Activated T-cell treated with anti-CD3 and anti-CD28 coated beads, Interleukin-2, amount 50 U/mL, for 48 hours (primary cell): ENCODE data around the gene COTL1.

ENCODE experiments used
- DNase-seq, 2 experiments: peaks; one replicate each; pipeline ENCODE4 v3.0.0-alpha.2; 2020

The COTL1 gene, protein sequence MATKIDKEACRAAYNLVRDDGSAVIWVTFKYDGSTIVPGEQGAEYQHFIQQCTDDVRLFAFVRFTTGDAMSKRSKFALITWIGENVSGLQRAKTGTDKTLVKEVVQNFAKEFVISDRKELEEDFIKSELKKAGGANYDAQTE

DNA sequence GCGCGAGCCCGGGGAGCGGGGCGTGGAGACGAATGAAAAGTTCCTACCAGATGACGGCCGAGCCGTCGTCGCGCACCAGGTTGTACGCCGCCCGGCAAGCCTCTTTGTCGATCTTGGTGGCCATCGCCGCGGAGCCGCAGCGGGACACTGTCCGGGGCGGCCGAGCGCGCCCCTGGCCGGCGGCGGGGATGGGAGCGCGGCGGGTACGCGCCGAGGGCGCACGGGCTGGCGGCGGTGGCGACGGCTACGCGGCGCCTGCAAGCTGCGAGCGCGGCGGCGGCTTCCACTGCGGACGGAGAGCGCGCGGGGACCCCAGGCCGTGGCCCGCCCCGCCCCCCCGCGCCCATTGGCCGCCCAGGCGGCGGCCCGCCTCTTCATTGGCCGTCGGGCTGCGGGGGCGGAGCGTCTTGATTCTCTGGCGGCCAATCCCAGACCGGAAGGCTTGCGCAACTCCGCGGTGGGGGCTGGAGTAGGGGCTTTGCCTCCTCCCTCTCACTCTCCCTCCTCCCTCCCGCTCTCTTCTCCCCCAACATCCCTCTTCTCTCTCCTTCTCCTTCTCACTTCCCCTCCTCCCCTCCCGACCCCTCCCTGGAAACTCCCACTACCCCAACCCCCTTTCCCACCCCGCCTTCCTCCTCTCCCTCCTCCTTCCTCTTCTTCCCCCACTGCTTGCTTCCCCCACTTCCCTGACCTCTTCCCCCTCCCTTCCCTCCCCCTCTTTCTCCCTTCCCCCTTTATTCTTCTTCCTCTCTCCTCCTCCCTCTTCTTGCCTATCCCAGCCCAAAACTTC, at the start of gene COTL1:
Gene COTL1, minus strand, starts transcription at position 288 of the 790 bp plus-strand sequence. Its CDS starts 164 bp downstream, at position 124.
- DNase-seq = peak; percentile 96 to 97

DNA sequence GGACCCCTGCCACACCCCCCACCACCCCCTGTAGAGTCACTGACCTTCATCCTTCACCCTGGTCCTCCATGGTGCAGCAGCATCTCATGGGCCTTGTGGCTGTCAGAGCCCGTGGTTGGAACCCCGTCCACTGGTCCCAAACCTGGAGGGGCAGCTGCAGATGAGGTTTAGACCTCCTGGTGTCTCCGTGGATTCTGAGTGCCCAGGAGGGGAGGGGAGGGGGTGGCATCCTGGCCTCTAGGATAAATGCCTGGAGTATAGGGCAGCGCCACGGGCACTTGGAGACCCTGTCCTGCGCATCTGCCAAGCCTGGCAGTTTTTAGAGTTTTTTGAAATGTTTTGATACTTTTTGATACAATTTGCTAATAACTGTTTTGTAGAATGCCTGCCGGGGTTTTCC, 48.0 kb upstream of the COTL1 start:
- no peak for DNase-seq

DNA sequence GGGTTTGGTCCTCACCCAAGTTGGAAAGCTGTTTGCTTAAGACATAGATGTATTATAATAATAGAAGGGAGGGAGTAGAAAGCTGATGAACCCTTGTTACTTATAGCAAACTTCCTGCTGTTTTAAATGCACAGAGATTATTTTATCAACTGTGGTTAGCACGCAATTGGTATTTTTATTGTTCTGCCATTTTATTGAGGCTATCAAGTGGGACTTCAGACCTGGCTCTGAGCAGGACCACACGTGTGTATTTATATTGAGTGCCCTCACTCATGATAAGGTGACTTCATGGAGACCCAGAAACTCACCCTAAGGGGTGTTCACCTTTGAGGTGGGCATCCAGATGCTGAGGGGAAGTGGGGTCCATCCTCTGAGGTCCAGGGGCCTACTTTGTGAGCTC, 47.5 kb upstream of the COTL1 start:
- DNase-seq = no peak

DNA sequence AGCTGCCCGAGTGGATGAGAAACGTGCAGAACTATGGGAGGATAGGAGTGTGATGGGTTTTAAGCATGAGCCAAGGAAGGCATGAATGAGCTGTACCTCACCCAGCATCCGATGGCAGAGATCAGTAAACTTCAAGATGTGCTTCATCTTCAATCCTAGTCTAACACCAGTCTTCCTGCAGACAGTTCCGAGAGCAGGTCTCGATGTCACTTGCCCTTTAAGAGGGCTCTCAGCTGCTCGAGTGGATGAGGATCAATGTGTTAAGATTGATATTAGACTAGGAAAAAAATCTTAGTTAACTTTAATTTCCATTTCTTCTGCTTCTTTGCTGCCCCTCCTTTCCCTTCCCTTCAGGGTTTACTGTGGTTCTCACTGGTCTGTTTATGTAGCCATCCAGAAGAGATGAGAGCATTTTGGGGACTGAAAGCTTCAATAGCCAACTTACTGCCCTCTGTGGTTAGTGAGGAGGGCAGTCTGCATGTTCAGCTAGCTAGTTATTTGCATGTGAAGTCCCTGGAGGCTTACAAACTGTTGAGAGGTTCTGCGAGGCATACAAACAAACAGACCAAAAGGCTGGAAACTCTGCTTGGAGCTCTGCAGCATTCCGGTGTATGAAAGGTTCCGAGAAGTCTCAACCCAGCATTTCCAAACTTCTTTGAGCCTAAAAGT, 45.7 kb upstream of the COTL1 start:
- DNase-seq = no peak

DNA sequence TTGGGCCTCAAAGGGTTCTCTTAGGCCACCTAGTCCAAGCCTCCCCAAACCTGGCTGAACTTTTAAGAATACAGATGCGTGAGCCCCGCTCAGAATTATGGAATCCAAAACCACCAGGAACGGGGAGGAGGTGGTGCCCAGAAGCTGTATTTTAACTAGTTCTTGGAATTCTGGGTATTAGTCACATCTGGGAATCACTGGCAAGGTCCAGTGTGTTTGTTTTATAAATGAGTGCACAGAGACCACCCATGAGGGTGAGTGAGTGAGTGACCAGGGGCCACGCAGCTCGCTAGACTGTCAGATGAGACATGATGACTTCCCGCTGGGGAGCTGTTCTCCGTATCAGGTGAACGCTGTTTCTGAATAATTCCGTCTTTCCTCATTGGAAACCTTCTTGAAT, 44.6 kb upstream of the COTL1 start:
- no peak for DNase-seq

DNA sequence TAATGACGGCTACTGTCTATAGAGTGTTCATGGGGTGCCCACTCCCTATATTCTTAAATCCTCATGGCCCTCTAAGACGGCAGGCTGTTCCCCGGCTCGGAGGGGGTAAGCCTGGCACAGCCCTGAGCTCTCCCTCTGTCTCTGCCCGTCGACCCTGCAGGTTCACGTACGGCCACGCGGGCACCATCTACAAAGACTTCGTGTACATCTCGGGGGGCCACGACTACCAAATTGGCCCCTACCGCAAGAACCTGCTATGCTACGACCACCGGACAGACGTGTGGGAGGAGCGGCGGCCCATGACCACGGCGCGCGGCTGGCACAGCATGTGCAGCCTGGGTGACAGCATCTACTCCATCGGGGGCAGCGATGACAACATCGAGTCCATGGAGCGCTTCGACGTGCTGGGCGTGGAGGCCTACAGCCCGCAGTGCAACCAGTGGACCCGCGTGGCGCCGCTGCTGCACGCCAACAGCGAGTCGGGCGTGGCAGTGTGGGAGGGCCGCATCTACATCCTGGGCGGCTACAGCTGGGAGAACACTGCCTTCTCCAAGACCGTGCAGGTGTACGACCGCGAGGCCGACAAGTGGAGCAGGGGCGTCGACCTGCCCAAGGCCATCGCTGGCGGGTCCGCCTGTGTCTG, 43.7 kb upstream of the COTL1 start:
- no peak for DNase-seq

DNA sequence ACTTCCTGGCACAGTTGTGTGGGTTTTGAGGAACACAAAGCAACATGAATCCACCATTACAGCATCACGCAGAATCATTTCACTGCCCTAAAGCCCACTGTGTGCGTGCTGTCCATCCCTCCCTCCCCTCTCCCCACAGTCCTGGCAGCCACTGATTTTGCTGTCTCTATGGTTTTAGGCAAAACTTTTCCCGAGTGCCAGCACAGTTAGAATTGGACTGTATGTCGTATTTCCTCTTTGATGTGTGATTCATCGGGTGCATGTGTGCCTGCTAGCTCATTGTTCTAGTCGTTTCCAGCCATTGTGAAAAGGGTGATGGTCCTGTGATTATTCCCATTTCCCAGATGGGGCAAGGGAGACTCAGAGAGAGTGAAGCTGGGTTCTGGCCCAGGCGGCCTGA, 43.1 kb upstream of the COTL1 start:
- DNase-seq = no peak

DNA sequence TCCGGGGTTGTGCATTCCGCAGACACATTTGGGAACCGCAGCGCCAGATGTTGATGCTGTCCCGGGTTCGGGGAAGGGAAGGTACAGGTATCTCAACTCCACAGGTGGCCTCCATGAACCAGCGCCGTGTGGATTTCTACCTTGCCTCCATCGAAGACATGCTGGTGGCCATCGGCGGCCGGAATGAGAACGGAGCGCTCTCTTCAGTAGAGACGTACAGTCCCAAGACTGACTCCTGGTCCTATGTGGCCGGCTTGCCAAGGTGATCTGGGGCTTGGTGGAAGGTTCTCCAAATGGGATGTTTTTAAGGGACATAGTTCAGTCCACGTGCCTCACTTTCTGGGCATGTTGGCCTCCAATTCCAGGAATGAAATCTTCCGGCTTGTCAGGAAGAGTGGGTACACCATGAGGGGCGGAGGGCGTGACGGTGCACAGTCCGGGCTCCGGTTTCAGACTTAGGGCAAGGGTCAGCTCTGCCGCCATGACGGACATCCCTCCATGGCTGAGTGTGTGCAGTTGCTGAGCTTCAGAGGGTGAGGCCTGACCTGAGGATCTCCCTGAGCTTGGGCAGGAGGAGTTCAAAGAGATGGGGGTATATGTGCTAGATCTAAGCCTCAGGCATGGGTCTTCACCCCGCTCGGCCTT, 41.9 kb upstream of the COTL1 start:
- no peak for DNase-seq

DNA sequence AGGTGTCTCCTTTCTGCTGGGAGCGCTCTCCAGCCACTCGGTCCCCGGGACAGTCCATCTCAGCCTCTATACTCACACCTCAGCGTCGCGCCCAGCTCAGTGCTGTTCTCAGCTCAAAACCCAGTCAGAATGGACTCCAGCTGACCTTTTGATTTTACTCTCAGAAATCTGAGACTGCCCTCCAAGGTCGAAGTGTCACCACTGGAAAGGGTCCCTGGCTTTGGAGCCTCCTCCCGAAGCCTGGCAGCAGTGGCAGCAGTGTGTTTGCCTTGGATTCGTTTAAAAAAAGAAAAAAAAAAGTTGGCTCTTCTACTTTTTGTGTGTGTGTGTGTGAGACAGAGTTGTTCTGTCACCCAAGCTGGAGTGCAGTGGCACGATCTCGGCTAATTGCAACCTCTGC, 40.8 kb upstream of the COTL1 start:
- no peak for DNase-seq

DNA sequence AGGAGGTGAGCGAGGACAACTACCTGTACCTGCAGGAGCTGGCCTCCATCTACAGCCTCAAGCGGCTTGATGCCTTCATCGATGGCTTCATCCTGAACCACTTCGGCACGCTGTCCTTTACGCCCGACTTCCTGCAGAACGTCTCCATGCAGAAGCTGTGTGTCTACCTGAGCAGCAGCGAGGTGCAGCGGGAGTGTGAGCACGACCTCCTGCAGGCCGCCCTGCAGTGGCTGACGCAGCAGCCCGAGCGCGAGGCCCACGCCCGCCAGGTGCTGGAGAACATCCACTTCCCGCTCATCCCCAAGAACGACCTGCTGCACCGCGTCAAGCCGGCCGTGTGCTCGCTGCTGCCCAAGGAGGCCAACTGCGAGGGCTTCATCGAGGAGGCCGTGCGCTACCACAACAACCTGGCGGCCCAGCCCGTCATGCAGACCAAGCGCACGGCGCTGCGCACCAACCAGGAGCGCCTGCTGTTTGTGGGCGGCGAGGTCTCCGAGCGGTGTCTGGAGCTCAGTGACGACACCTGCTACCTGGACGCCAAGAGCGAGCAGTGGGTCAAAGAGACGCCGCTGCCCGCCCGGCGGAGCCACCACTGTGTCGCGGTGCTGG, 39.5 kb upstream of the COTL1 start:
- DNase-seq = no peak

DNA sequence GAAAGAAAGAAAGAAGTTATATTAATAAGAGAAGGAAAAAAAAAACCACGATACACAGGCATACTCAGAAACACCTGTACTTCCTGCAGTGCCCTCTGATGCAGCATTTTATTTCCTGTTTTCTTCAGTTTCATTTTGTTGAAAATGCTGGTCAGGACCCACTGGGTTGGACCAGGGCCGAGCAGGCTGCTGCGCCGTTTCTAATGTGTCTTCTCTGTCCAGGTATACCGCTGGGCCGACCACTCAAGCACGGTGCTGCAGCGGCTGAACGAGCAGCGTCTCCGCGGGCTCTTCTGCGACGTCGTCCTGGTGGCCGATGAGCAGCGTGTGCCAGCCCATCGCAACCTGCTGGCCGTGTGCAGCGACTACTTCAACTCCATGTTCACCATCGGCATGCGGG, 38.8 kb upstream of the COTL1 start:
- DNase-seq = no peak

DNA sequence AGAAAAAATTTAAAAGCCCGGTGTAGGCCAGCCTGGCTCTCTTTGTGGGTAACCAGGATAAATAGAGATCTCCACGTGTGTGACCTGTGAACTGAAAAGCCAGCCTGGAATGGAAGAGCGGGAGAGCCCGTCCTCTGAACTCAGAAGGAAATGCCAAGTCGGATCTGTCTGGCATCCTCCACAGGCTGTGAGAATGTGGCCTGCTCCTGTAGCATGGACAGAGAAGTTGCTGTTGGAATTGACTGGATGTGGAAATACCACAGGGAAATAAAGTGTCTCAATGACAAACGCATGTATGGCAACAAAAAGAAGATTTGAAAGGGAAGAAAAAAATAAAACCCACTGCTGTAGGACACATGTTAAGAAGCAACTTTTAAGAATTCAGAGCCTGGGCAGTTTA, 37.1 kb upstream of the COTL1 start:
- no peak for DNase-seq

DNA sequence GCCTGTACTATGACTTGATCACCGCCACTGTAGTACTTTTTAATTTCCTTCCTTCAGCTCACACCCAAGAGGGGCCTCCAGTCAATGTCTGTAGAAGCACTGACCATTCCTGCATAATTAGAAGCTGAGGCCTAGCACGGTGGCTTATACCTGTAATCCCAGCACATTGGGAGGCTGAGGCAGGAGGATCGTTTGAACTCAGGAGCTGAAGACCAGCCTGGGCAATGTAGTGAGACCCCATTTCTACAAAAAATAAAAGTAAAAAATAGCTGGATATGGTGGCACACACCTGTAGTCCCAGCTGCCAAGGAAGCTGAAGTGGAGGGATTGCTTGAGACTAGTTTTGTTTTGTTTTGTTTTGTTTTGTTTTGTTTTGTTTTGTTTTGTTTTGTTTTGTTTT, 36.4 kb upstream of the COTL1 start:
- no peak for DNase-seq

DNA sequence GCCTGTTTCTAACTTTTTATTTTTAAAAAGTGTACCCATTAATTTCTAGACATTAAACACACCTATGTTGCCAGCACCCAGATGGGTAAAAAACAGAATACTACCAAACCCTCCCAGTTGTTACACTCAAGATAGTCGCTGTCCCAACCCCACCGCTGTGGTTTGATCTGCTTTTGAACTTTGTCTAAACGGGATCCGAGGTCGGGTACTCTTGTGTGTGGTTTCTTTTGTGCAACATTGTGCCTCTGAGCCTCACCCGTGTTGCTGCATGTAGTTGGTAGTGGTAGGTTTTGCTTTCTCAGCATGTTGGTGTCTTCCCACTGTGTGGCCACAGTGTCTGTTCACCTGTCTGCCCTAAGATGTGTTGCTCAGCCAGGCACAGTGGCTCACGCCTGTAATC, 34.7 kb upstream of the COTL1 start:
- no peak for DNase-seq

DNA sequence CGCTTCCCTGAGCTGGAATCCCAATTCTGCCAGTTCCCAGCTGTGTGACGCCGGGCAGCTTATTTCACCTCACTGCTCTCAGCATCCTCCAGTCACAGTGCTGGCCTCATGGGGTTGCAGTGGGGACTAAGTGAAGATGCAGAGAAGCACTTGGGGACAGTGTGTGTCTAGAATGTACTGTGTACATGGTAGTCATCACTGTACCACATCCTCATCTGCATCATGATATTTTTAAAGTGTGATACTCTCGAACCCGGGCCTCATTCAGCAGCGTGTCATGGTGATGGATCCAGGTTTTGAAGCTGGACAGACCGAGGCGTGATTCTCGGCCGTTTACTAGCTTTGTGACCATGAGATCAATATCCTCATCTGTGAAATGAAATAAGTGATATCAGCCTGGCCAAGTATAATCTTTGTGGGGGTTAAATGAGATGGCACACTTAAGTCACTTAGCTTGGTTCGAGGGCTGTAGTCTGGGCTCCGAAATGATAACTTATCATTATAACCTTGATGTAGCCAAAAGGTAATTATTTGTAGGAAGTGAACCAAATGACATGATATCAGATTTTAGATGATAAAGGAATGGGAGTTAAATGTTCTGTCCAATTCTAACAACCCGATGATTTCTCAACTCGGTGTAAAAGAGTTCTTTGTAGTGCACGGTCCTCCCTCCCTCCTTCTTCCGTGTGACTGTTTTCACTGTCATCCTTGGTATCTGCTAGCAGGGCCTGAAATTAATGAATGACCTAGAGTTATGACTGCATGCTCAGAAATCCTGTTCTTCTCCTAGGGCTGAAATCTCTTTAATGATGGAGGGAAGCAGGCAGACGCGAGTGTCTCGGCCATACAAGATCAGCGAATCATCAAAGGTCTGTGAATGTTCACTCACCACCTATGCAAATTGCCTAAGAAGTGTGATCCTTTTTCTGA, 32.4 kb upstream of the COTL1 start:
- no peak for DNase-seq

DNA sequence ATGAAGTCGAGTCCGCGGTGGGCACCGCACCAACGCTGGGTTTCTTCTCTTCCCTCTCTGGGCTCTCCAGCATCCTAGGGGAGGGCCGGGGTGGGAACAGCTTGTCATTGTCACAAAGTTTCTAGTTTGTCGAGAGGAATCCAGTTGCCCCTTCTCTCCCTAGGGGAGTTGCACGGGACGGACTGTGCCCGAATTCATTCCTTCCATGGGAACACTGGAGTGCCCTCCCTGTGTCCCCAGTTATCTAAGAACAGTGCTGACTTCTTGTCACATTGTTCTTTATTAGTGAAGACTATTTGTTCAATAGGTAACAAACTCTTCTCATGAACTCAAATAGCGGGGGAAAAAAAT, 31.6 kb upstream of the COTL1 start:
- peak in 1 of 2 experiments; percentile 25 for DNase-seq

DNA sequence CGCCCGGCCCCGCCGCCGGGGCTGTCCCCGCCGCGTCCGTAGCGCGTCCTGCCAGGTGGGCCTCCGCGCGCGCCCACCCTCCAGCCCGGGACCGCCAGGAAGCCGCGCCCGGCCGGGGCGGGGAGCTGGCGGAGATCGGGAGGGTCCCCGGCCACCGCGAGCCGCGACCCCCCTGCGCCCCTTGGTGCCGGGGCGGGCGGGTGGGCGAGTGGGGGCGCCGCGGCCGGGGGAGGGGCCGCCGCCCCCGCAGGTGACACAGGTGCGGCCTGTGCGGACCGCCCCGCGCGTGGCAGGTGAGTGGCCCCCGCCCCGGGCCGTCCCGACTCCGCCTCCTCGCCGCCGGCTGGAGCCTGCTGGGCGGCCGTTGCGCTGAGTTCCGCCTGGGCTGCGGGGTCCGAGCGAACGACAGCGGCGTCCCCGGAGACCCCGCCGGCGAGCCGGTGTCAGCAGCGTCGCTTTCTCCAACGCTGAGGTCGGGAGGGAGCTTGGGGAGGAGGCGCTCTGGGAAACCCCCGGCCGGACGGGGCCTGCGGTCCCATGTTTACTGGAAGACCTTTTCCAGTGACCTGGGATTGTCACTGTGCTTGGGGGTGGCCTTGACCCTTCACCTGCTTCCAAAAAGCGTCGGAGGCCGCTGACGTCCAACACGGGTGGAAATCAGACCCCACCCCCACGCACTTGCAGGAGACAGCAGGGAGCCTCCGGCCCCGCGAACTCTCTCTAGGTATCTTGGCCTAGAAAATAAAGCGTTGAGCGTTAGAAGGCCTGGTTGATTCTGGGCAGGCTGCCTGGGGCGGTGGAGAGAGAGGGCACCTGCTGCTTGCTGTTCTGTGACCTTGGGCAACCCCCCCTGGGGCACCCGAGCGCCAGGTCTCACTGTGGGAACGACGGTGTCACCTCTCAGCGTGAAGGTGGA, 31.0 kb upstream of the COTL1 start:
- DNase-seq = peak; percentile 47 to 64

DNA sequence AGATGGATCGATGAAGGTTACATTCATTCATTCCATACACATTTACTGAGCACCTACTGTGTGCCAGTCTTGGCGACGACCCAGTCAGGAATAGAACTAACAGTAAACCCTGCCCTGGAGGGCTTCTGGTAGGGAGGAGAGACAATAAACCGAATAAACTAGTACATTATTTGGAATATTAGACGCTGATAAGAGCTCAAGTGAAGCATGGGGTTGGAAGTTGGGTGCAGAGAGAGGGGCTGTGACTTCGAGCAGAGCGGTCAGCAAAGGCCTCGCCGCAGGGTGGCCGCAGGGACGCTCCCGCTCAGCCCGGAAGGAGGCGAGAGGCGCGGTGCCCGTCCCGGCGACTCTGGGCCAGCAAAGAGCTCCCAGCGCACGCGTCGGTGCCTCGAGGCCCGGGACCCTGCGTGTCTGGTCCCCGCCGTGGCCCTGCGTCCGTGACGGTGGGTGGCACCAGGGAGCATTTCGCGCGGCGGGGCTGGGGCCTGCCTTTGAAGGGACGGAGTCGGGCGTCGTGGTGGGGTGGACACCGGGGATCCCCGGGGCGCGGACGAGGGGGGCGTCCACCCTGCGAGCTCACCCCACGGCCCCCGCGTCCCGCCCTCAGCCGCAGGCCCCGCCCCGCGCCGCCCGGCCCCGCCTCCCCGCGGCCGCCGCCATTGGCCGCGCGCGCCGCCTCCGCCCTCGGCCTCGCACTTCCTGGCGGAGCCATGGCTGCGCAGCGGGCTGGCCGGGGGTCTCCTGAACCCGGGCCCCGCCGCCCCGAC, 30.1 kb upstream of the COTL1 start, which contains the start of gene KLHL36:
Gene KLHL36, plus strand, starts transcription at position 684 of the 767 bp plus-strand sequence. CDS start 2,357 bp downstream, outside the sequence.
- DNase-seq = peak; percentile 75 to 84

DNA sequence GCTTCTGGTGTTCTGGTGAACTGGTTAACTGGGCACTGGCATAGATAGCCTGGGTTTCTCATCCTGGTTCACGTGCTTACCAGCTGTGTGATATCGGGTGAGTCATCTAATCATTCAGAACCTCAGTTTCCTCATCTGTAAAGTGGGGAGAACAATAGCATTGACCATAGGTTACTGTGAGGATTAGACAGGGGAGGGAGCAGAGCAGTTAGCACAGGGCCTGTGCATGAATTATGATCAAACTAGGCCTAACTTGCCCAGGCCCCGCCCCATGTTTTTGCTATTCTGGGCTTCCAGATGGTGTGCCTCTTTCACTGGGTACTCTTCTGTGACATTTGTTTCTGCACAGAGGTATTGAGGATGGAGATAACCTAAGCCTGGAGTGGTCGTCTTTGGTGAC, 25.8 kb upstream of the COTL1 start:
- no peak for DNase-seq

DNA sequence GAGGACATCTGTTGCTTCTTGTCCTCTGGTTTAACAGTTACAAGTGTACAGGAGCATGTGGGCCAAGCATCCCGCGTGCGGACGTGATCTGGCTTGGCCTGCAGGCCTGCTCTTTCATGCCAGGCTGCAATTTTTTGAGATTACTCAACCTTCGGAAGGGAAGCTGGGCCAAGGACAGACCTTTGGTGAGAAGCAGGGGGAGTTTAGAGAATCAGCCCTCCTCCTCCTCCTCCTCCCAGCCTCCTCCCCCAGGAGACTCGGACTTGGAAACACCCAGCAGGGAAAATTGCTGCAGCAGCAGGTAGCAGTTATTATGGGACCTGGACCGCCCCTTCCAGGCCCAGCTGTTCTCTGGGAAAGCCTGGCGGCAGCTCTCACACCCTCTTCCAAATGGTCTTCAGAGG, 25.3 kb upstream of the COTL1 start:
- DNase-seq = no peak
